C4-2B (cell line): ENCODE data around the gene TDP1.

ENCODE experiments used
- H3K27ac ChIP-seq: fragments of 450-650 bp; 2 replicates; pipeline ENCODE4 v1.5.1; 2017
- CTCF ChIP-seq: fragments of 450-650 bp; conservative IDR thresholded peaks from 2 replicates; pipeline ENCODE4 v1.5.1; 2017; ENCODE audit warnings: mild to moderate bottlenecking
- ZFX ChIP-seq: fragments of 450-650 bp; IDR thresholded peaks from 2 replicates; pipeline ENCODE4 v1.6.1; 2017

Gene TDP1

GRCh38 chr14:89990623-89991275, 35.0 kb downstream of the TDP1 start:
- no peak overlapping the region for H3K27ac ChIP-seq

GRCh38 chr14:89992273-89992672, 36.5 kb downstream of the TDP1 start:
- no peak overlapping the region for H3K27ac ChIP-seq

More at GRCh38 chr14:89990623-89991275, 35.0 kb downstream of the TDP1 start:
- TF ChIP-seq ZFX, result no peak
- TF ChIP-seq CTCF, result no peak

GRCh38 chr14:89996963-89997362, 41.2 kb downstream of the TDP1 start:
- TF ChIP-seq ZFX (no peak), CTCF (no peak)
- no peak overlapping the region; the same call in 1 of the 2 replicates for H3K27ac ChIP-seq

More at GRCh38 chr14:89992273-89992672, 36.5 kb downstream of the TDP1 start:
- TF ChIP-seq CTCF (no peak), ZFX (no peak)

GRCh38 chr14:90000935-90001334, 45.2 kb downstream of the TDP1 start:
- no peak for TF ChIP-seq ZFX
- TF ChIP-seq CTCF, result no peak
- H3K27ac ChIP-seq, result no peak overlapping the region

- H3K27ac ChIP-seq, result no peak overlapping the region
- TF ChIP-seq CTCF, result no peak
- no peak for TF ChIP-seq ZFX
Observed at GRCh38 chr14:90003526-90004307, 48.0 kb downstream of the TDP1 start.

GRCh38 chr14:90005441-90005840, 49.7 kb downstream of the TDP1 start:
- TF ChIP-seq ZFX, result no peak
- TF ChIP-seq CTCF, result no peak
- H3K27ac ChIP-seq, result no peak overlapping the region

GRCh38 chr14:90005939-90006530, 50.3 kb downstream of the TDP1 start:
- TF ChIP-seq CTCF, result no peak
- no peak for TF ChIP-seq ZFX
- no peak overlapping the region for H3K27ac ChIP-seq
